SU-DHL-6 (cell line): ENCODE measurements around the gene TERF2IP.

Experiments
- H2AFZ ChIP-seq: fragments of 200-600 bp; sonication (generic); 2 replicates; pipeline ENCODE4 v1.6.1; 2014; ENCODE audit warnings: low read depth, mild to moderate bottlenecking, moderate library complexity, mixed read lengths, antibody characterized with exemption, low read length; ENCODE audit not compliant: severe bottlenecking
- H3F3A ChIP-seq: fragments of 200-600 bp; shearing (Covaris generic); 2 replicates; pipeline ENCODE4 v1.6.0; 2016; ENCODE audit warnings: antibody characterized with exemption, mild to moderate bottlenecking; ENCODE audit not compliant: insufficient read depth
- H3K27ac ChIP-seq: fragments of 200-600 bp; sonication (generic); 2 replicates; pipeline ENCODE4 v1.5.1; 2016; ENCODE audit warnings: low read depth, mild to moderate bottlenecking, low read length, moderate library complexity, mixed read lengths
- H3K27me3 ChIP-seq: fragments of 200-600 bp; sonication (generic), shearing (Covaris generic); 2 replicates; pipeline ENCODE4 v1.6.0; 2014; ENCODE audit warnings: mild to moderate bottlenecking, low read length
- H3K36me3 ChIP-seq: fragments of 200-600 bp; sonication (generic); 2 replicates; pipeline ENCODE4 v1.6.1; 2014; ENCODE audit warnings: mild to moderate bottlenecking, low read length, mixed read lengths
- H3K4me2 ChIP-seq: fragments of 300-600, 200-600 bp; shearing (Covaris generic), sonication (generic); 2 replicates; pipeline ENCODE4 v1.6.0; 2014; ENCODE audit warnings: low read length, low read depth, mild to moderate bottlenecking; ENCODE audit not compliant: poor library complexity, severe bottlenecking
- H3K4me3 ChIP-seq: fragments of 200-600 bp; sonication (generic); 2 replicates; pipeline ENCODE4 v1.5.1; 2014; ENCODE audit warnings: antibody characterized with exemption, low read length, mild to moderate bottlenecking, mixed read lengths; ENCODE audit not compliant: insufficient read depth, poor library complexity, severe bottlenecking
- H3K79me2 ChIP-seq: fragments of 200-600 bp; sonication (generic); 2 replicates; pipeline ENCODE4 v1.6.1; 2014; ENCODE audit warnings: mild to moderate bottlenecking, low read length, moderate library complexity; ENCODE audit not compliant: insufficient read depth
- H3K9ac ChIP-seq: fragments of 200-600 bp; sonication (generic); 2 replicates; pipeline ENCODE4 v1.7.0; 2014; ENCODE audit warnings: mild to moderate bottlenecking, low read length
- H3K9me2 ChIP-seq: fragments of 200-600 bp; sonication (generic); replicated peaks from 2 replicates; pipeline ENCODE4 v1.6.1; 2014; ENCODE audit warnings: low read length; ENCODE audit not compliant: insufficient read depth
- H3K9me3 ChIP-seq: fragments of 200-600 bp; sonication (generic); 2 replicates; pipeline ENCODE4 v1.6.1; 2014; ENCODE audit warnings: low read length, mixed read lengths; ENCODE audit not compliant: insufficient read depth
- H4K20me1 ChIP-seq: fragments of 200-600 bp; sonication (generic); 2 replicates; pipeline ENCODE4 v1.6.1; 2014; ENCODE audit warnings: low read depth, mild to moderate bottlenecking, antibody characterized with exemption, low read length, moderate library complexity, mixed read lengths
- CTCF ChIP-seq: fragments of 200-600 bp; sonication (generic); IDR thresholded peaks from one replicate; pipeline ENCODE4 v1.5.1; 2017; ENCODE audit warnings: antibody characterized with exemption, mild to moderate bottlenecking, low read length, moderate library complexity; ENCODE audit not compliant: insufficient read depth, poor library complexity, severe bottlenecking
- EZH2phosphoT487 ChIP-seq: fragments of 200-600 bp; sonication (generic), shearing (Covaris generic); conservative IDR thresholded peaks from 2 replicates; pipeline ENCODE4 v1.6.1; 2018; ENCODE audit warnings: mild to moderate bottlenecking, antibody characterized with exemption, low read length, moderate library complexity, mixed read lengths

Gene TERF2IP

GRCh38 chr16:75635036-75635435 is 12.5 kb upstream of the TERF2IP start:
- H3K4me2 ChIP-seq, result no peak overlapping the region
- peaks cover 40% of the 10 kb centered on the region; the same call in 1 of the 2 replicates for H3K36me3 ChIP-seq
- H3K9me2 ChIP-seq, result no peaks in the 10 kb centered on the region
- TF ChIP-seq CTCF (no peak), EZH2phosphoT487 (no peak)
- H3K27me3 ChIP-seq, result no peaks in the 10 kb centered on the region
- H2AFZ ChIP-seq, result no peak overlapping the region
- H4K20me1 ChIP-seq, result no peaks in the 10 kb centered on the region
- H3K9ac ChIP-seq, result no peak overlapping the region
- H3K79me2 ChIP-seq, result peaks cover 11% of the 10 kb centered on the region; the same call in 1 of the 2 replicates
- H3F3A ChIP-seq, result no peaks in the 10 kb centered on the region
- H3K27ac ChIP-seq, result no peak overlapping the region
- no peak overlapping the region for H3K4me3 ChIP-seq
- no peaks in the 10 kb centered on the region for H3K9me3 ChIP-seq

- TF ChIP-seq EZH2phosphoT487 (no peak), CTCF (no peak)
- Histone ChIP-seq H3K9ac (no peak overlapping the region), H2AFZ (no peak overlapping the region), H4K20me1 (no peaks in the 10 kb centered on the region; the same call in 1 of the 2 replicates), H3K4me2 (no peak overlapping the region), H3F3A (no peaks in the 10 kb centered on the region), H3K79me2 (peaks cover 55% of the 10 kb centered on the region), H3K4me3 (no peak overlapping the region), H3K27me3 (no peaks in the 10 kb centered on the region), H3K9me2 (no peaks in the 10 kb centered on the region), H3K27ac (no peak overlapping the region), H3K36me3 (peaks cover 30% of the 10 kb centered on the region; the same call in 1 of the 2 replicates), H3K9me3 (no peaks in the 10 kb centered on the region)
Measured at GRCh38 chr16:75640598-75640997, 7.0 kb upstream of the TERF2IP start.

- H3K4me2 ChIP-seq, result peak overlapping the region; percentile 86
- H2AFZ ChIP-seq, result no peak overlapping the region
- 0 out of 2 replicates have a peak overlapping the region, but pooled peaks have one; percentile 87 for H3K9ac ChIP-seq
- TF ChIP-seq CTCF (peak; percentile 16), EZH2phosphoT487 (no peak)
- peaks cover 77% of the 10 kb centered on the region for H3K79me2 ChIP-seq
- H3K9me3 ChIP-seq, result no peaks in the 10 kb centered on the region
- H3K27ac ChIP-seq, result no peak overlapping the region
- H3K9me2 ChIP-seq, result no peaks in the 10 kb centered on the region
- no peak overlapping the region for H3K4me3 ChIP-seq
- no peaks in the 10 kb centered on the region for H3K27me3 ChIP-seq
- H3K36me3 ChIP-seq, result peaks cover 13% of the 10 kb centered on the region; the same call in 1 of the 2 replicates
- no peaks in the 10 kb centered on the region for H3F3A ChIP-seq
- no peaks in the 10 kb centered on the region; the same call in 1 of the 2 replicates for H4K20me1 ChIP-seq
Measured at GRCh38 chr16:75644240-75645012, 3.1 kb upstream of the TERF2IP start.
